GM10248 (cell line): ENCODE measurements around the gene MANEAL.

Source experiments
- CTCF ChIA-PET: fragments of 300-600 bp; sonication (Branson Sonifier 250); formaldehyde crosslinking; extraction: SDS; loops from one replicate; lab custom pipeline; 2021; ENCODE audit warnings: antibody characterized with exemption; lab: Yijun Ruan, JAX
- POLR2A ChIA-PET: fragments of 350-650 bp; sonication (Branson Sonifier 250); formaldehyde crosslinking; extraction: SDS; loops from one replicate; lab custom pipeline; 2020; ENCODE audit warnings: antibody characterized with exemption; lab: Yijun Ruan, JAX
- DNase-seq: peaks from one replicate; pipeline ENCODE4 v3.0.0; 2012; ENCODE audit errors: extremely low spot score
- TF ChIP-seq, protein P1 (sequence below): IDR thresholded peaks from 2 replicates; pipeline ENCODE4 v1.5.1; 2012; ENCODE audit warnings: mild to moderate bottlenecking, low read depth; ENCODE audit errors: extremely low read depth, missing control alignments, control extremely low read depth

MANEAL gene

DNA sequence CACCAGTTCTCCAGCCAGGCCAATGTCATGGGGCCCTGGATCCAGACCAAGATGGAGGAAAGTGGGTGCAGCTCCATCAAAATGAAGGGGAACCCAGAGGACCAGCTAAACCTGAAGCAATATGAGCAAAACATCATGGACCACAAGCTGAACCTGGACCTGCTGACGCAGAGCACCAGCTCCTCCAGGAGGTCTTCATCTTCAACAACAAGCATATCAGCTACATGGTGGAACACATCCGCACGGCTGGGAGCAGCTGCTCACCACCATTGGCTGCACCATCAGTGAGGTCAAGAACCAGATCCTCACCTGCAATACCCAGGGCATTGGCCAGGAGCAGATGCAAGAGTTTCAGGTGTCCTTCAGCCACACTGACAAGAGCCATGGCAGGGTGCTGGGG lies 15.0 kb upstream of the MANEAL start:
- CTCF ChIA-PET = interaction anchor here (1.0 to 3.0 kb wide), 3 partner anchors 12 to 176 kb away, joined by 3 to 11 read pairs (median 3); no protein-coding TSS in a partner anchor
- DNase-seq = no peak
- POLR2A ChIA-PET = no interaction called here
- TF ChIP-seq, protein P1, sequence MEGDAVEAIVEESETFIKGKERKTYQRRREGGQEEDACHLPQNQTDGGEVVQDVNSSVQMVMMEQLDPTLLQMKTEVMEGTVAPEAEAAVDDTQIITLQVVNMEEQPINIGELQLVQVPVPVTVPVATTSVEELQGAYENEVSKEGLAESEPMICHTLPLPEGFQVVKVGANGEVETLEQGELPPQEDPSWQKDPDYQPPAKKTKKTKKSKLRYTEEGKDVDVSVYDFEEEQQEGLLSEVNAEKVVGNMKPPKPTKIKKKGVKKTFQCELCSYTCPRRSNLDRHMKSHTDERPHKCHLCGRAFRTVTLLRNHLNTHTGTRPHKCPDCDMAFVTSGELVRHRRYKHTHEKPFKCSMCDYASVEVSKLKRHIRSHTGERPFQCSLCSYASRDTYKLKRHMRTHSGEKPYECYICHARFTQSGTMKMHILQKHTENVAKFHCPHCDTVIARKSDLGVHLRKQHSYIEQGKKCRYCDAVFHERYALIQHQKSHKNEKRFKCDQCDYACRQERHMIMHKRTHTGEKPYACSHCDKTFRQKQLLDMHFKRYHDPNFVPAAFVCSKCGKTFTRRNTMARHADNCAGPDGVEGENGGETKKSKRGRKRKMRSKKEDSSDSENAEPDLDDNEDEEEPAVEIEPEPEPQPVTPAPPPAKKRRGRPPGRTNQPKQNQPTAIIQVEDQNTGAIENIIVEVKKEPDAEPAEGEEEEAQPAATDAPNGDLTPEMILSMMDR = no peak

DNA sequence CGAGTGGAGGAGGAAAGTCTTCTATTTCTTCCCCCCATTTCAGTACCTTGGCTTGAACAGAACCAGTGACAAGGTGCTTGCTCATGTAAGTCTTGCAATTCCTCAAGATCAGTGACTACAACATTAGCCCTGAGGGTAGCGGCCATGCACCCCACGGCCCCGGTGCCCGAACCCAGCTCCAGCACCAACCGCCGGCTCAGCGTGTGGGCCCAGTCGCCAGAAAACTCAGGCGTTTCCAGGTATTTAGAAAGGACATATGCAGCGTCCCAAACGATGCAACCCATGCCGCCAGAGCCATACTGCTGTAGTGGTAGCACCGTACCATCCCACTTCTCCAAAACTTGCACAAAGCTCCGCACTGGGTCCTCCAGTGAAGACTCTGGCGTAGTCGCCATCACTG lies 11.2 kb upstream of the MANEAL start:
- no peak for DNase-seq
- TF ChIP-seq, protein P1 = no peak
- CTCF ChIA-PET = interaction anchor here (1.0 kb wide), 2 partner anchors 11 to 12 kb away, joined by 3 to 4 read pairs; partner anchors contain the start of gene MANEAL
- POLR2A ChIA-PET = no interaction called here

DNA sequence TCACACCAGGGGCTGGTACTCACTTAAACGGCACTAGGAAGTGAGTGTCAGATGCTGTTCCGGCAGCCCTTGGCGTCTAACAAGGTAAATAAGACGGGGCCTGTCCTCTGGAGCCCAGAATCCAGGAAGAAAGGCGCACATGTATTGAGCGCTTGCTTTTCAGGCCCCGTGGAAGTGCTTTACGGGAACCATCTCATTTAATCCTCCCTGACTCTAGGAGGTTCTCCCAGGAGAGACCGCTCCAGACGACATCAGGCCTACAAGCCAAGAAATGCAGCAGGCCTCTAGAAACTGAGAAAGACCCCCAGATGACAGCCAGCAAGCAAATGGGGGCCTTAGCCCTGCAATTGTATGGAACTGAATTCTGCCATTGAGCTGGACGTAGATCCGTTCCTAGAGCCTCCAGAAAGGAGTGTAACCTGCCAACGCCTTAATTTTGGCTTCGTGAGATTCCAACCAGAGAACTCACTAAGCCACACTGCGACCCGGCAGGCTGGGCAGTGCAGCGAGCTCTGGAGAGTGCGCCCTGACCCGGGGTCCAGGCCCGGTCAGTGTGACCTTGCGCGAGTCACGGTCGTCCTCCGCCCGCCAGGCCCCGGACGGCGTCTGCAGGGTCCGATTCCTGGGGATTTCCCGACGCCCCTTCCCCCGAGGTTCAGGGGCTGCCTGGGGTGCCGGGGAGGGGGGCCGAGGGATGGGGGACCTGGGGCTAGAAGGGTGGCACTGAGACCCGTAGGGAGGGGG lies 532 bp upstream of the MANEAL start:
- CTCF ChIA-PET = interaction anchor here (1.4 to 2.2 kb wide), 2 partner anchors 10 to 67 kb away, joined by 3 to 7 read pairs; partner anchors contain the start of gene MTF1
- TF ChIP-seq, protein P1 = no peak
- POLR2A ChIA-PET = interaction anchor here (1.6 kb wide), 1 partner anchor 139 kb away, joined by 3 read pairs; no protein-coding TSS in a partner anchor
- no peak for DNase-seq

DNA sequence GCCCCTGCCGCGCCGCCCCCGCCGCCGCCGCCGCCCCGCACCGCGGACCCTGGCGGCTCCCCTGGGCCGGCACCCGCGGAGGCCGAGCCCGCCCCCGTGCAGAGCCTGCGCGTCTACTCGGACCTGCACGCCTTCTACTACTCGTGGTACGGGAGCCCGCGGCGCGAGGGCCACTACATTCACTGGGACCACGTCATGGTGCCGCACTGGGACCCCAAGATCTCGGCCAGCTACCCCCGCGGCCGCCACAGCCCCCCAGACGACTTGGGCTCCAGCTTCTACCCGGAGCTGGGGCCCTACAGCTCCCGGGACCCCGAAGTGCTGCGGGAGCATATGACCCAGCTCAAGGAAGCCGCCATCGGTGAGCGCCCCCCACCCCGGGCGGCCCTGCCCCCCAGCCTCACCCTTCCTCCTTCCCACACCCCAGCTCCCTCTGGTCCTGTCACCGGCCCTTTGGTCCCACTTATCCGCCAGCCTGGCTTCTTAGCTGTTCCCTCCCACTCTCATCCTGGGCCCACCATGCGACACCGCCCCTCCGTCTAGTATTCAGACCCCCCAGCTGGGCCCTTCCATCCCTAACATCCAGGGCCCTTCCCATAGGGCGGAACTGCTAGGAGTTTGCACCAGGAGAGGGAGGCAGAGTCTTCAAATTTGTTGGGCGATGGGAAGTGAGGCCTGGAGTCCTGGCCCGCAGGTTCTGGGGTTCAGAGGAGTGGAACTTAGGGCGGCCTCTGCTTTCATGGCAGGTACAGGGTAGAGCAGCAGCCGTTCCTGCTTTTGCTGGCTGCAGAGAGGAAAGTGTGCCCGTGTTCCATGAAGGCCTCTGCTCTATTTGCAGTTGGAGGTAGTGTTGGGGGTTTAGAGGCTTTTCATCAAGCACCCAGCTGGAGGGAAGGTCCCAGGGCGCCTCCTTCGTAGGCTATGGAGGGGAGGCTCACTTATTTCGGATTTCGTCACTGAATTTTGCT lies 1.0 kb downstream of the MANEAL start:
- ChIA-PET POLR2A (interaction anchor here (1.6 kb wide), 1 partner anchor 137 kb away, joined by 3 read pairs; no protein-coding TSS in a partner anchor), CTCF (interaction anchor here (1.0 to 1.3 kb wide), 4 partner anchors 13 to 65 kb away, joined by 4 to 5 read pairs (median 4); partner anchors contain the start of genes C1orf122, MTF1 and YRDC)
- TF ChIP-seq, protein P1 = no peak
- no peak for DNase-seq

DNA sequence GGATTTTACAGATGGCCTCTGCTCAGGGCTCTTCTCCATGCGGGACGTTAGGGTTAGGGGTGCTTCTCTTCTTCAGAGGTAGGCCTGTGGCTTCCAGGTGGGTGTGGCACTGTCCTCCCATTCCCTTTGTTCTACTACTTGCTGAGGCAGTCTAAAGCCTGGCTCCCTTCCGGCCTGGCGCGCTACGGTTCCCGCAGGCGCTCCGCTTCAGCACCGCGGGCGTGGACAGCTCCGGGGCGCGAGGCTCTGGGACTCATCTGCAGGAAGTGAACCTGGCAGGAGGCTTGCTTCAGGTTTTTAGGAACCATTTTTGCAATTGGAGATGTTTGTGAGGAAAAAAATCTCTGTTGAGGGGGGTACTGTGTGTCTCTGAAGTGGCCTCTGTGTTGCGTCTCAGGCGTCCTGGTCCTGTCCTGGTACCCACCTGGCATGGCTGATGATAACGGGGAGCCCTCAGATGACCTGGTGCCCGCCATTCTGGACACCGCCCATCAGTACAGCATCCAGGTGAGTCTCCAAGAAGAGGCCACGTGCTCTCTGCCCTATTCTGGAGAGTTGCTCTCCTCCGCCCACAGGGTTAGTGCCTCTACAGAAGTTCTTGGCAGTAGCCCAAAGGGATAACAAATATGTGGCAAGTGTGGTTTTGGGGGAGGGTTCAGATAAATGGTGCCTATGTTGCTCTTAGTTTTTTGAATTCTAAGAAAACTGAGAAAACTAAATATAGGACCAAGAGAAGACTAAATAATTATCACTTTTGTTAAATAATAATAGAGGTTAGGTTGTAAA lies 1.9 kb downstream of the MANEAL start:
- ChIA-PET POLR2A (no interaction called here), CTCF (interaction anchor here (1.2 to 1.9 kb wide), 3 partner anchors 11 to 16 kb away, joined by 4 to 5 read pairs (median 4); partner anchors contain the start of genes C1orf122 and YRDC)
- TF ChIP-seq, protein P1 = no peak
- peak; percentile 66 for DNase-seq
